GM21723 (cell line): Measurements from ENCODE around the gene ABCC8.

Experiments
- ATAC-seq: cut with Tn5 transposase; IDR thresholded peaks from one replicate; pipeline ENCODE4 v1.9.1; 2021; ENCODE audit warnings: mild to moderate bottlenecking, moderate library complexity; ENCODE audit not compliant: unreplicated experiment

The ABCC8 gene

DNA sequence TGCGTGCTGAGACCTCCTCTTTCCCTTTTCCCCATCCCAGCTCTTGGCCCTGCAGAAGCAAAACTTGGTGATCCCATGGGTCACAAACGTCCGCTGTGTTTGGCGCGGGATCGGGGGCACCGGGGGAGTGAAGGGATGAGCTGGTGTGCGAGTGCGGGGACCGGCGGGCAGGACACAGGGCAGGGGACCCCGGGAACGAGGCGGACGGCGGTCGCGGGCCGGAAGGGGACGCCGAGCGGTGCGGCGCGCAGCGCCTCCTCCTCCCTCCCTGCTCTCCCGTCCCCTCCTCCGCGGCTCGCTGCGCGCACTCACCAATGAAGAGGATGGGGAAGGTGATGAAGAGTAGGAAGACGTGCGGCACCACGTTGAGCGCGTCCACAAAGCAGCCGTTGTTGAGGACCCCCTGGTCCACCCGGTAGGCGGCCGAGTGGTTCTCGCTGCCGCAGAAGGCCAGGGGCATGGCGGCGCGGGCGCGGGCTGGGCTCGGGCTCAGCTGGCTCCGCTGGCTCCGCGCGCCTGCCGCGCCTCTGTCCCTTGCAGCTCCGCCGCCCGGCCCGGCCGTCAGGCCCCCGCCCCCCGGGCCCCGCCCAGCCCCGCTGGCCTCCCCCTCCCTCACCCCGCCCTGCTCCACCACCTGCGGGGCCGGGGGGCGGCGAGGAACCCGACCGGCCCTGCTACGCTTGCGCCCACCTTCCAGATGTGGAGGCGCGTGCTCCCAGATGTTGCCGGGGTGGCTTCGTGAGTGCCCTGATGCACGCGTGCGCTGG is at the start of gene ABCC8:
TSS of gene ABCC8 (minus strand) at position 529 of the 767 bp plus-strand sequence. CDS start at position 460, 69 bp downstream.
- ATAC-seq = no peak

DNA sequence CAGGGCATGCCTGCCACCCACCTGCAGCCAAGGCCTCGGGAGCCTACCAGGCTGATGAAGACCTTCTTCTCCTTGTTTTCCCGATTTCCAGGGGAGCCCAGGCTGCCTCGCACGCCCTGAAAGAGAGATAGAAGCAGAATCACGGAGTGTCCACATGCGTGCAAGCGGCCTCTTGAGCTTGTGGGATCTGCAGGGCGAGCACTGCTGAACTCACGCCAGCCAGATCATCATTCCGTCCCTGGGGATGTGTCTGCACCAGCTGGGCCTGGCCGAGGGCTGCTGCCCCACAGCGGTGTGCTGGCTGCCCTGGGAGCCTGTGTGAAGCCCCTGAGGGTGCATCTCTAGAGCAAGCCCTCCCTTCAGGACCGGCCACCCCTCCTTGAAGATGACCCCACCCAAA is 49.7 kb upstream of the ABCC8 start:
- no peak for ATAC-seq

DNA sequence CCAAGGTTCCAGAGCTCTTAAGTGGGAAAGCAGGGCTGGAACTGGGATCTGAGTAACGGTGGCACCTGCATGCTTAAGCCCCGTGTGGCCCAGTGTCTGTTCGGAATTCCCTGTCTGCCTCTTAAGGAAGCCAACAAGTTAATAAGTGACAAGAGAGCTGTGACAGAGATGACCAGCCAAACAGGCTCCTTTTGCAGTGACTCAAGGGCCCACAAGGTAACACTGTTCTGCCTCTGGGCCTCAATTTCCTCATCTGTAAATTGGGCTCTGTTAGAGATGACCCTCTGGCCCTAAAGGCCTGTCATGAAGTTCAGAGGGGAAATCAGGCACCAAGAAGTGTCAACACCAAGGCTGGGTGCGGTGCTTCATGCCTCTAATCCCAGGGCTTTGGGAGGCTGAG is 48.9 kb upstream of the ABCC8 start:
- ATAC-seq = no peak

DNA sequence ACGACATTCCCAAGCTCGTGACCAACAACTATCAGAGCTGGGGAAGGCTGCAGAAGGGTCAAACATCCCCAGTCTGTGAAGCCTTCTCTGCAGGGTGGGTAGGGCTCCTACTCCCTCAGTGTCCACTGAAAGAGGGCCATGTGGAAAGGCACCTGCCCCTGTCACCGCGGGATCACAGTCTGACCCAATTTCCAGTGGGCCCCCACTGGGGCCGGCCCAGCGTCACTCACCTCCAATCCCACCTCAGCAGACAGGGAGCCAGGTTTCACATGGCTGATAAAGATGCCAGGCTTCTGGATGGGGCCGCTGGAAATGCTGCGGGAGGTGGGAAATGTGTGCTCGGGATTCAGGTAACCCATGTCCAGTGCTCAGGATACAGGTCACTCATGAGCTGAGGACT is 47.6 kb upstream of the ABCC8 start:
- no peak for ATAC-seq

DNA sequence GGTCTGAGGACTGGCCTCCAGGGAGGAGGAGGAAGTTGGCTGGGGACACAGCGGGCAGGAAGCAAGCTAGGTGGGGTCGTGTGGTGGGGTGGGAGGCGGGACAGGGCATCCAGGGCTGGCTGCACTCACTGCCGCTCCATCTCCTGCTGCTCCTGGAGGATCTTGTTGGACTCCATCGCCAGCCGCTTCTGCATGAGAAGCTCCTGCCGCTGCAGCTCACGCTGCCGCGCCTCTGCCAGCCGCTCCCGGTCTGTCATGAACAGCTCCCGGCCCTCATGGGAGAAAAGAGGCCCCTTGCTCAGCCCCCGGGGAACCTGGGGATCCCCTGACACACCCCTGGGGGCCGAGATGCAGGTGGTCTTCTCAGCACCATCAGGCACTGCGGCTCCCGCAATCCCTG is 46.0 kb upstream of the ABCC8 start:
- no peak for ATAC-seq

DNA sequence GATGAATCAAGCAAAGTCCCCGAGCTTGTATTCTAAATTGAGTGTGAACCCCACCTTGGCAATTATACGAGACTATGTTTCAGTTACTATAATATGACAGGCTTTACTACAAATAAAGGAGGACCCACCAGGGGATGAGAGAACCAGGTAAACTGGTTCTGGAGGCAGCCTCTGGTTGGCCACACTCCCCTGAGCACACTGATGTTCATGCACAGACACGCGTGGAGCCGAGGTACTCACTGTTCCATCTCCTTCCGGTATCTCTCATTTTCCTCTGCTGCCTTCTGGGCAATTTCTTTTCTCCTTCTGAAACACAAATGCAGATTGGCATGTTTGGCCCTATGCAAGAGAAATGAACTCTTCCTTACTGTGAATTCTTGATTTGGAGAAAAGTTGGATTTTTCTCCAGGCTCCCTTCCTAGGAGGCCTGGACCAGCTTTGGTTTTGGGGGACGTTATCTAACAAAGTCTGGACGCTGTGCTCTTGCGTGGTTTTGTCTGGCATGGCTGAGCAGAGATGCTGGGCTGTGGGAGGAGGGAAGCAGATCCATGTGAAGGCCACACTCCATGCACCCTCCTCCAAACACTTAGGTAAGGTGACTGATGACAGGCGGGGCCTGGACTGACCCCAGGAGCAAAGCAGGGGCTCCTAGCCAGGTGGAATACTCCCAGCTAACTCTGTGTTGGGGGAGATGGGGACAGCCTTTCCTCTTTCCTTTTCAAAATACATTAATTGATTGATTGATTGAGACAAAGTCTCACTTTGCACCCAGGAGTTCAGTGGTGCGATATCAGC is 44.7 kb upstream of the ABCC8 start:
- ATAC-seq = no peak

DNA sequence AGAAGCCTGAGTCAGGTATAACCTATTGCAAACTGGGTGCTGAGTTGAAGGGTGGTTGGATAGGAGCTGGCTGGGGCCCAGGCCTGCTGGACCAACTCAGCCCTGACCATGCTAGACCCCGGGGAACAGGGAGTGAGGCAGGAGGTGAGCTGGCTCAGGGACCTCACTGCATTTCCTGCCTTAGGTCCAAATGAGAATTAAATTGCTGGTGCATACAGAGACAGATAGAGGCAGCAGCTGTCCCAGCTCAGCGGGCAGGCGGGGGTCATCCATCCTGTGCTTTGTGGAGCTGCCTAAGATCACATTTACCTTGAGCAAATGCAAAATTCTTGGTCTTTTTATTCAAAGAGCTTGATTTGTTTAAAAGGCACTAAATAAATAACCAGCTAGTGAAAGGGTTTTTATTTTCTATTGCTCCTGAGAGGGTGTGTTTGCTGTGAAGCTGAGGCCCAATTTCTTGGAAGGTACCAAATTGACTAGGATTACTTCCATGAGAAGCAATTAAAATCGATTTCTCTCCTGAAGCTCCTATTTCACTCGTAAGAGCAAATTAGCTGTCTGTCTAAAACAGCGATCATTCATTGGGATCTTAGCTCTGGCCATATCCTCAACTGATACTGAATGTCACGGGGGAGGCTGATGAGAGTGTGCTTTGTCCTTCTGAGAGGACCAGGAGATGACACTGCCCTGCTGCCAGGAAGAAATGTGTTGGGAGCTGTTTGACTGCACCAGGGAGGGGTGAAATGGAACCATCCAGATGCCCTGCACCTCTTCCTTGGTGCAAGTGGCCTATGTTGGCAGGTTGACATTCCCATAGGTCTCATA is 42.6 kb upstream of the ABCC8 start:
- ATAC-seq = no peak

DNA sequence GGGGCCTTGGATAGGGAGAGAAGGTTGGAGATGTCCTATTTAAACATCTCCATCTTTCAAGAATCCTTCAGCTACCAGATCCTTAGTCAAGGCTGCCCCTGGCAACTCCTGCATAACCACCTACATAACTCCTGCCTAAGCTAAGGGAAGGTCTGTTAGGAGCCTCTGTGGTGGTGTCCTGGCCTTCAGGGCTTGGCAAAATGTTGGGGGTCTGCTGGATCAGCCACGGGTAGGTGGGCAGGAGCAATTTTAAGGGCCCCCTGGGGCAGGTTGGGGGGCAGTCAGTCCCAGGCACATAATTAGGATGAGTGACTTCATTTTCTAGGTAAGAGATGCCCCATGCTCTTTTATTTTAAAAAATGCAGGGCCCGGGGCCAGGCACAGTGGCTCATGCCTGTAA is 41.7 kb upstream of the ABCC8 start:
- ATAC-seq = no peak

DNA sequence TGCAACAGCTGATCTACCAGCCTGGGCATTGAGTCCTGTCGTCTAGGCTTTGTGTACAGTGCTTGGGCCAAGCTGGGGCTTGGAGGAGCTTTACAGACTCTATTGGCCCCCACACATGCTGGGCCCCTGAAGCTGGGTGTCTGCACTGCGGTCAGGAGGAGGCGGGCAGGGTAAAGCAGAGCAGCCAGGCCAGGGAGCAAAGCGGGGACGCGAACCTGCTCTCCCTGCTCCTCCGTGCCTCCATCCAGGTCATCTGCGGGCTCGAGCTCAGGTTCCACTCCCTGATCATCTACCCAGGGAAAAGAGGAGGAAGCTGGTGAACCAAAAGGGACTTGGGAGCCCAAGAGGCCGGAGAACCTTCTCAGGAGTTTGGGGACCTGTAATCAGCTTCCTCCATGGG is 40.5 kb upstream of the ABCC8 start:
- no peak for ATAC-seq

DNA sequence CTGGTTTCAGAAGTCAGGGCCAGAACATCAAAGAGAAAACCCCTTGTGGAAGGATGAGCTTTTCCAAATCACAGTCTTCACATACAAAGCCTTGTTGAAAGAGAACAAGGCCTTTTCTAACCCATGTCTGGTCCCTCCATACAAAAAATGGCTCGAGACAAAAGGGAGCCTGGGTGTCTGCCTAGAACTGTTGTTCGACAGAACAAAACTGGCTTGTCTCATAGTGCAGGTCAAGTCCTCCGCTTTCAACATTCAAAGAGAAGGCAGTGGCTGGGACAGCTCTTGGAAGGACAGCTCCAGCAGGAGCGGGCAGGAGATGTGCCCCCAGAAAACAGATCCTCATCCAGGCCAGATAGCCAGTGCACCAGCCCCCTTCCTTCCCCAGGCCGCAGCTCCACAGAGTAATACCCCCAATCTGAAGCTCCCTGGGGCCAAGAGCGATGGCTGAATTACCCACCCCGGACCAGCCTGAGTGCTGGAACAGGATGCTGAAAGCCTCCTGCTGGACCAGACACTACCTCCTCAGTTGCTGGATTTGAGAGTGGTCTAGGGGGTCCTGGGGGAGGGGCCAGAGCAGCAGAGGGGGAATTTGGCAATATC is 40.0 kb upstream of the ABCC8 start:
- no peak for ATAC-seq

DNA sequence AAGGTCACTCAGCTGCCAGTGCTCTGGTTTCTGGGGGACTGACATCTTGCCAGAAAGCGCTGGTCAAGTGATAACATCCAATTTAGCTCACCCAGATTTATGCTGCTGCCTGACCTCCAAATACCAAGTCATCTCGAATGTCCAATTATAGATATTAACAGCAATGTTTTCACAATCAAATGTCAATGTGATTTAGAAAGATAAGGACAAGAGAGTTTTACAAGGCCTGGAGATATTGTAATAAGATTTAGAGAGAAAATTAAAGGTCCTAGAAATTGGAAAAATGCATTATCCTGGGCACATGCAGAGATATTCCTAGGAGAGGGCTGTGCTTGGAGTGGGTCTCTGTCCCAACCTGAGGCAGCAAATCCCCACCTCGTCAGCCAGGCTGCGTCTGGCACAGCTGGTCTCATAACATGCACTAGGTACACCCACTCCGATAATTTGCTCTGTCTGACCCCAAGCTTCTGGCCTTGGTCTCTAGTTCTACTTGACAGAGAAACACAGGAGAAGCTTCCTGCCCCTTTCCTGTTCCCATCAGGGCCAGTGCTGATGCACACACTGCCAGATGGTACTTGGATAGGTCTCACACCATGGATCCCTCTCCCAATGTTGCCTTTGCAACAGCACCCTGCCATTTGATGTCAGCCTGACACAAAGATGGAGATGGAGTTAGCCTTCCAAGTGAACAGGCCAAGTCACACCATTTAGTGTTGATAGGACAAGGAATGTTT is 39.0 kb upstream of the ABCC8 start:
- ATAC-seq = no peak

DNA sequence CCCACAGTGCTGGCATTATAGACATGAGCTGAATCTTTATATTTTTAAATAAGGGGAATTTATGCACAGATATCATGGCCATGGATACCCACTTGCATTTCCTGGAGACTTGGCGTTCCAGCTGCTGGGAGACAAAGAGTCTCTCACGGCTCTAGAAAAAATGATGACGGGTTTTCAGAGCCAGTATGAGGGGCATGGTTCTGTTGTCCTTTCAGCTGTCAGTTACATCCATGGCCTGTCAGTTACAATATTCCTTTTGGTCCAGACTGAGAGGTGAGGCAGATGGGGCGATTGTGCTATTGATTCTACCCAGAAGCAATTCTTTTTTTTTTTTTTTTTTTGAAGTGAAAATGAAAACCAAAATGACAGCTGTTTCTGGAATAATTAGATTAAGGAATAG is 37.8 kb upstream of the ABCC8 start:
- no peak for ATAC-seq

DNA sequence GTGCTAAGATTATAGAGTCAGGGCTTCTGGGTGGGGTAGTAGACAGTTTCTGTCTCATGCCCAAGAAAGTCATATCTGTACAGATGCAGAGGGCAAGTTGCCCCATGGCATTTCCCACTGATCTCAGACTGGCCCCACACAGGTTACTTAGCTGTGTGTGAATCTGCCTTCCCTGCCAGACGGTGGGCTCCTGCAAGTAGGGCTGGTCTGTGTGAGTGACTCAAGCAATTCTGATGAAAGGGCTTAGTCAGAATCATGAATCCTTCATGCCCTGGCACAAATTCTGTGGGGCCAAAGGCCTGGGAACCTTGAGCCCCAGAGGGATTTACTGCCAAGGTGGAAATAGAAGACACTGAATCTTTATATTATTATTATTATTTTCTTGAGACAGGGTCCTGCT is 37.2 kb upstream of the ABCC8 start:
- no peak for ATAC-seq

DNA sequence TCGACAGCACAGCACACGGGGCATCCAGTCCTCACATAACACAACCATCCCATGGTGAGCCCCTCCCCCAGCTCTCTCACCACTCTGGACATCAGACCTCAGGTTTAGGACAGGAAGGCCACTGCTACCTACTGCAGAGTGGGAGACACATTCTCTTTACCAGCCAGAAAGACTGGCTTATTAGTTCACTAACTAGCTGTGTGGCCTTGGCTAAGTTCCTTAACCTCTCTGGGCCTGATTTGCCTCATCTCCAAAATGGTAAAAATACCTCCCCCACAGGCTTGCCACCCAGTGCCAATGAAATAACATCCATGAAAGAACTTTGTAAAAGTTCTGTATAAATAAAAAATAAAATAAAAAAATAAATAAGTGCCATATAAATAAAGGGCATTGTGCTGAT is 35.5 kb upstream of the ABCC8 start:
- ATAC-seq = no peak

DNA sequence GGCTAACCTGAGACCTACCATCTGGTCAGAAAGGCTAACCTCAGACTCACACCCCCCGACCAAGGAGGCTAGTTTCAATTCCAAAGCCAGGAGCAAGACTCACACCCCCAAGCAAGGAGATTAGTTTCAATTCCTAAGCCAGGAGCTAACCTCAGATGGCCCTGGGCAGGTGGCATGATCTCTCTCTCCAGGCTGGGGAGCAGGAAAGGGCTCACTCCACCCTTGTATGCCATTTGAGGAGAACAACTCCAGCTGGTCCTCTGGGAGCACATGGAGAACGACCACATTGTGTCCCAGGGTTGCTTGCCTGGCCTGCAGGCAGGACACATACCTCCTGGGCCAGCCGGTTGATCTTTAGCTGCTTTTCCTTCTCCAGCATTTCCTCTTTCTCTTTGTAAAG is 34.9 kb upstream of the ABCC8 start:
- ATAC-seq = no peak

DNA sequence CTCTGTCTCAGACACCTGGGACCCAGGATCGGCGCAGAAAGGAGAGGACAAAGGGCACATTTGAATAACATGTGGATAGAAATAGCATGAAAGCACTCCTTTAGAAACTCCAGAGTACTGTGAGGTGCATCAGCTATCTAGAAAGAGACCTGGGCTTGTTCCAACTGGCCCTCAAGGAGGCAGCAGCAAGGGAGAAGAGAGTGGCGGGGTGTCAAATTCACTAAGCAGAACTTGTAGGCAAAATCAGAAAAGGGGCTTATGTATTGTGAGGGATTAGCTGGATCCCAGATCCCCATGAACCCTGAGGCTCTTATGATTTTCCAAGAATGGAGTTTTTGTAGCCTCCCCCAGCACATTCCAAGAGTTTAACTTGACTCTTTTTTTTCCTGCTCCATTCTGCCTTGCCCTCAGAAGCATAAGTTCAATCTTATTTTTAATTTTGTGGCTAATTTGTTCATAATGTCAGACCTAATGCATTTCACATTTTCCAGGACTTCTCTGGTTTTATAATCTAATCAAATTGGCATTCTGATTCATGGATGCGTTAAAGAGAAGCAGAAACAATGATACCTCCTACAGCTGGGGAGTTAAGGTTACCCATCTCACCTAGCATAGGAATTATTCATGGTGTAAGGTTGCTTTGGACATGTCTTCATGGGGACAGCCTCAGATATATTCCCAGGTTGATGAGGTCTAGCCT is 34.0 kb upstream of the ABCC8 start:
- ATAC-seq = no peak

DNA sequence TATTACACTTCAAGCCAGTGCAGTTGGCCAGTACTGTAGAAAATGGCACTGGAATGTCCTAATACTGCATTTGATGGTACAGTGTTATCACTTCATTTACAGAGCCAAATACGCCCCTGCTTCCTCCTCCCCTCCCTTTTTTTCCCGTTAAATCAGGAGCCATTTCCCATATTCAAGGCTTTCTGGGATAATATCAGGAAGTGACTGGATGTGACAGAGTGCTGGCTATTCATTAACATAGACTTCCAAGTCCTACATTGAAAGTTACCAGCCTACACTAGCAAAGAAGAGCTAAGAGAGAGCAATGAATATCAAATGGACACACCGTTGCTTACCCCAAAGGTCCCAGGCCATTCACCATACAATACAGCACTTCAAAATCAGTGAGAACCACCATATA is 32.1 kb upstream of the ABCC8 start:
- no peak for ATAC-seq

DNA sequence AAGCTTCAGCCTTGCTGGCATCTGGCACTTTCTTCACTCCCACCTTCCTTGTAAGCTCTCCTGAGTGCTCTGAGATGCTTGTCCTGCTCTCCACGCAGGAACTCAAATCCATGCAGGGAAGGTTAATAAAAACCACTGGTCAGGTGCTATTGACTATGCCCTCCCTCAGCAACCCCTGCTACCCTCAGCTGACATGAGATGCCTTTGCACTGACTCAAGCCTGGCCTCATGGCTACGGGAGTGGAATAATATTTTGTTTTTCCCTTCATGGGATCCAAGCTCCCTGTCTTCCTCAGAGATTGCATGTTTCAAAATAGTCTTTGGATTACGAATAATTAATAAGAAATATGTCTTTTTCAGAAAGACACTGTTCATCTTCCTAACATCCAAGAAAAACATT is 31.7 kb upstream of the ABCC8 start:
- ATAC-seq = no peak

DNA sequence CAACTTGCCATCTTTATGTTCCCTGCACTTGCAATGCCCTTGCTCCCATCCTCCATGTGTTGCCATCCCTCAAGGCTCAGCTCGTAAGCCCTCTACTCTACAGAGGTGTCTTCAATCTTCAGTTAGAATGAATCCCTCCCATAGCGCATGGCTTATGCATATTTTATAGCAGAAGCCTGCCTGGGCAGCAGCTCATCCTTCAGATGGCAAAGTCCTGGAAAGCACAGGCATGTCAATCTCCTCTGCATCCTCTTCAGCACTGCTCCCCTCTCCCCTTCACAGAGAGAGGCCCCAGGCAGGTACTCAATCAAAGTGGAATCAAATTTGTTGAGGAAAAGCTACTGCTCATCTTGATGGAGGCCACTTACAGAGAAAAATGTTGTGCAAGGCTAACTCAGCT is 31.1 kb upstream of the ABCC8 start:
- ATAC-seq = no peak

DNA sequence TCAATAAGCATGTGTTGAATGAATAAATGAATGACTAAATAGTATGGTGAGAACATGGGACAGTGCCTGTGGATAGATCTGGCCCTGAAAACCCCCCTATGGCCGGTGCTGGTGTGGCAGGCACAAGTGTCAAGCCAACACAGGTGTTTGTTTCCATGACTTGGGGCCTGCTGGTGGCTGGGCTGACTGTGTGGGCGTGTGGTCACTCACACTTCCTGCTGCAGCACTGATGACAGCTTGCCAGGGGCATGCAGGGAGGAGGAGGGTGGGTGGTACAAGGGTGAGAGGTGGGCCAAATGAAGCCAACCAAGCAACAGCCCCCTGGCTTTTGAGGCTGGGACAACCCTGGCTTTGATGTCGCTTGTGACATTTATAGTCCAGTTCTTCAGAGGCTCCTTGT is 30.3 kb upstream of the ABCC8 start:
- ATAC-seq = no peak
